HT1080 (cell line): Measurements from ENCODE around the gene CPHXL2. TPM values are rescaled to one million over a fixed set of nuclear protein-coding genes. Genes with fewer than 3 reads are reported as not detected.

Source experiments
- small RNA-seq: library from RNA; depleted of rRNA; stranded (forward); fragments of <200 nt; gene quantifications from one replicate; pipeline ENCODE3, GENCODE V24; 2014
- total RNA-seq: library from RNA; depleted of rRNA; stranded (reverse); fragments of >200 nt; shearing (Covaris generic); gene quantifications from 2 replicates; pipeline ENCODE4 v1.2.3, GENCODE V29; 2014; rRNA removed

CPHXL2 gene
- total RNA-seq, 1 experiment from 2014 or later, result not detected

Small RNA genes within 50 kb of the gene (small RNA-seq; reads per million reads assigned to genes)
- not detected for gene RN7SL520P

Other genes starting within 250 kb of the CPHXL2 start
- 24.7 and 24.8 TPM in 2 replicates for gene CFDP1, start 243.5 kb downstream of the CPHXL2 start, total RNA-seq
- gene TMEM170A, start 212.3 kb downstream of the CPHXL2 start, total RNA-seq, result 15.3 and 18.9 TPM in 2 replicates
- not detected in 2 replicates for gene CHST6, start 181.6 kb downstream of the CPHXL2 start, total RNA-seq
- not detected in 2 replicates for gene CHST5, start 140.9 kb downstream of the CPHXL2 start, total RNA-seq
- gene TMEM231, start 120.8 kb downstream of the CPHXL2 start, total RNA-seq, result 9.3 and 10.7 TPM in 2 replicates
- gene GABARAPL2, start 110.6 kb downstream of the CPHXL2 start, total RNA-seq, result 59.0 and 131 TPM in 2 replicates
- gene ADAT1, start 53.7 kb downstream of the CPHXL2 start, total RNA-seq, result 64.8 and 68.0 TPM in 2 replicates
- 351 and 352 TPM in 2 replicates for gene KARS1, start 29.3 kb downstream of the CPHXL2 start, total RNA-seq
- gene TERF2IP, start 29.2 kb downstream of the CPHXL2 start, total RNA-seq, result 38.6 and 46.8 TPM in 2 replicates
- gene DUXB, start 24.5 kb upstream of the CPHXL2 start, total RNA-seq, result not detected in 2 replicates
- not detected in 2 replicates for gene CPHXL, start 49.5 kb upstream of the CPHXL2 start, total RNA-seq